ENCODE results near the gene ZNF789.

Gene ZNF789

GRCh38 chr7:99514050-99514449 lies 41.4 kb downstream of the ZNF789 start:
- Mint-ChIP-seq H3K27ac (no peak overlapping the region), H3K4me1 (ENCODE audit: low read depth) (peaks cover 8% of the 10 kb centered on the region), H3K36me3 (peaks cover 3% of the 10 kb centered on the region), H3K27me3 (no peaks in the 10 kb centered on the region), H3K9me3 (ENCODE audit: low read depth) (no peaks in the 10 kb centered on the region), H3K4me3 (no peak overlapping the region)

GRCh38 chr7:99521399-99521798 lies 48.7 kb downstream of the ZNF789 start:
- no peaks in the 10 kb centered on the region for H3K9me3 Mint-ChIP-seq (ENCODE audit: low read depth)
- H3K36me3 Mint-ChIP-seq = peaks cover 4% of the 10 kb centered on the region
- no peaks in the 10 kb centered on the region for H3K27me3 Mint-ChIP-seq
- H3K4me3 Mint-ChIP-seq = no peak overlapping the region
- peaks cover 1% of the 10 kb centered on the region for H3K4me1 Mint-ChIP-seq (ENCODE audit: low read depth)
- no peak overlapping the region for H3K27ac Mint-ChIP-seq

- Mint-ChIP-seq H3K9me3 (ENCODE audit: low read depth) (peaks cover 4% of the 10 kb centered on the region), H3K27ac (peak overlapping the region; percentile 46), H3K4me1 (ENCODE audit: low read depth) (peaks cover 1% of the 10 kb centered on the region), H3K4me3 (no peak overlapping the region), H3K27me3 (no peaks in the 10 kb centered on the region), H3K36me3 (peaks cover 19% of the 10 kb centered on the region)
These were observed 53.2 kb downstream of the ZNF789 start for GRCh38 chr7:99525713-99526440.

- peaks cover 48% of the 10 kb centered on the region for H3K36me3 Mint-ChIP-seq
- H3K27me3 Mint-ChIP-seq = no peaks in the 10 kb centered on the region
- no peak overlapping the region for H3K4me3 Mint-ChIP-seq
- peaks cover 13% of the 10 kb centered on the region for H3K9me3 Mint-ChIP-seq (ENCODE audit: low read depth)
- no peak overlapping the region for H3K27ac Mint-ChIP-seq
- no peaks in the 10 kb centered on the region for H3K4me1 Mint-ChIP-seq (ENCODE audit: low read depth)
These were observed 58.7 kb downstream of the ZNF789 start for GRCh38 chr7:99531354-99531765.

GRCh38 chr7:99535667-99536066 lies 63.0 kb downstream of the ZNF789 start:
- peaks cover 38% of the 10 kb centered on the region for H3K36me3 Mint-ChIP-seq
- no peak overlapping the region for H3K27ac Mint-ChIP-seq
- H3K9me3 Mint-ChIP-seq (ENCODE audit: low read depth) = peaks cover 13% of the 10 kb centered on the region
- no peaks in the 10 kb centered on the region for H3K27me3 Mint-ChIP-seq
- H3K4me1 Mint-ChIP-seq (ENCODE audit: low read depth) = no peaks in the 10 kb centered on the region
- H3K4me3 Mint-ChIP-seq = no peak overlapping the region
